Neural crest cell (in vitro differentiated cells): ENCODE results near the gene RNF39. TPM values are rescaled to one million over a fixed set of nuclear protein-coding genes. Genes with fewer than 3 reads are reported as not detected.

ENCODE experiments used
- DNase-seq: peaks from one replicate; pipeline ENCODE4 v3.0.0; 2021; ENCODE audit warnings: low read depth, mixed read lengths, low spot score
- H3K27ac Mint-ChIP-seq: one replicate; pipeline ENCODE4 v1.8.0; 2021; ENCODE audit warnings: mild to moderate bottlenecking, mixed read lengths; ENCODE audit not compliant: unreplicated experiment
- H3K27me3 Mint-ChIP-seq: 2 replicates; pipeline ENCODE4 v1.8.0; 2021; ENCODE audit warnings: low read depth, mild to moderate bottlenecking, mixed read lengths
- H3K36me3 Mint-ChIP-seq: 2 replicates; pipeline ENCODE4 v1.8.0; 2021; ENCODE audit warnings: low read depth, mild to moderate bottlenecking, mixed read lengths
- H3K4me1 Mint-ChIP-seq: 2 replicates; pipeline ENCODE4 v1.8.0; 2021; ENCODE audit warnings: mixed read lengths
- H3K4me3 Mint-ChIP-seq: one replicate; pipeline ENCODE4 v1.8.0; 2021; ENCODE audit warnings: mild to moderate bottlenecking, mixed read lengths
- H3K9me3 Mint-ChIP-seq: 2 replicates; pipeline ENCODE4 v1.8.0; 2021; ENCODE audit warnings: mixed read lengths
- total RNA-seq: library from RNA; stranded (reverse); gene quantifications from 2 replicates; pipeline ENCODE4 v1.2.1, GENCODE V29; 2021
- TF ChIP-seq, protein P1 (sequence below): fragments of 200-600 bp; sonication (generic); conservative IDR thresholded peaks from 2 replicates; pipeline ENCODE4 v1.5.0; 2021; ENCODE audit warnings: antibody characterized with exemption, mild to moderate bottlenecking

Gene RNF39
- total RNA-seq, 1 donor from 2014 or later, result not detected

DNA sequence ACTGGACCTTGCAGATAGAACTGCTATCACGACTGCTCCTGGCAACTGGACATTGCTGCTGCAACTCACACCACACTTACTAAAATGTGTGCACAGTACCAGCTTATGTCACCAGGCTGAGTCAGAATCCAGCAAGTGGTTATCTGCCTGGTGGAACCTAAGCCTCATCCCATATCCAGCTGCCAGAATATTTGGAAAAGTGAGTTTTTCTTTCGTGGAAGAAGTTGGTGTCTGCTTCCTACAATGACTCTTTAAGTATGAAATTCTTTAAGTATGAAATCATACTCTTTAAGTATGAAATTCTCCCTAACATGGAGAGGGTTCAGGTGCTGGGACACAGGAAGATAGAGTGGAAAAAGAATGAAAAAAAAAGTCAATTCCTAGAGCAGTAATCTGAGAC lies 30.9 kb downstream of the RNF39 start:
- Mint-ChIP-seq H3K36me3 (no peaks in the 10 kb centered on the region), H3K4me3 (no peak overlapping the region), H3K27me3 (no peaks in the 10 kb centered on the region), H3K27ac (no peak overlapping the region), H3K9me3 (no peaks in the 10 kb centered on the region), H3K4me1 (no peaks in the 10 kb centered on the region)
- DNase-seq, result no peak
- TF ChIP-seq, protein P1, sequence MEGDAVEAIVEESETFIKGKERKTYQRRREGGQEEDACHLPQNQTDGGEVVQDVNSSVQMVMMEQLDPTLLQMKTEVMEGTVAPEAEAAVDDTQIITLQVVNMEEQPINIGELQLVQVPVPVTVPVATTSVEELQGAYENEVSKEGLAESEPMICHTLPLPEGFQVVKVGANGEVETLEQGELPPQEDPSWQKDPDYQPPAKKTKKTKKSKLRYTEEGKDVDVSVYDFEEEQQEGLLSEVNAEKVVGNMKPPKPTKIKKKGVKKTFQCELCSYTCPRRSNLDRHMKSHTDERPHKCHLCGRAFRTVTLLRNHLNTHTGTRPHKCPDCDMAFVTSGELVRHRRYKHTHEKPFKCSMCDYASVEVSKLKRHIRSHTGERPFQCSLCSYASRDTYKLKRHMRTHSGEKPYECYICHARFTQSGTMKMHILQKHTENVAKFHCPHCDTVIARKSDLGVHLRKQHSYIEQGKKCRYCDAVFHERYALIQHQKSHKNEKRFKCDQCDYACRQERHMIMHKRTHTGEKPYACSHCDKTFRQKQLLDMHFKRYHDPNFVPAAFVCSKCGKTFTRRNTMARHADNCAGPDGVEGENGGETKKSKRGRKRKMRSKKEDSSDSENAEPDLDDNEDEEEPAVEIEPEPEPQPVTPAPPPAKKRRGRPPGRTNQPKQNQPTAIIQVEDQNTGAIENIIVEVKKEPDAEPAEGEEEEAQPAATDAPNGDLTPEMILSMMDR, result no peak

DNA sequence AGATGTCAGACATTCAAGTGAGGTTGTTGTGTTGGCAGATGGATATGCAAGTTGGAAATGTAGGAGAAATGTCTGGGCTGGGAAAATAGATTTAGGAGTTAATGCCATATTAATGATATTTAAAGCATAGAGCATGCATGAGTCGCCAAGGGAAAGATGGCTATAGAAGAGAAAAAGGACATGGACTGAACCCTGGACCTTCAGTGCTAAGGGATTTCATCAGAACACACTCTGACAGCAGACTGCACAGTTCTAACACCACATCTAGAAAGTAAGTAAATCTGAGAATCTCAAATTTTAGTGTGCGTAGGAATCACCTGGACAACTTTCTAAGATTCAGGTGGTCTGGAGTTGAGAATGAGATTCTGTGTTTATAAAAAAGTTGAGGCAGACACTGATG lies 31.8 kb downstream of the RNF39 start:
- Mint-ChIP-seq H3K4me3 (no peak overlapping the region), H3K9me3 (no peaks in the 10 kb centered on the region), H3K27me3 (no peaks in the 10 kb centered on the region), H3K4me1 (no peaks in the 10 kb centered on the region), H3K27ac (no peak overlapping the region), H3K36me3 (no peaks in the 10 kb centered on the region)
- no peak for DNase-seq
- TF ChIP-seq, protein P1, result no peak

DNA sequence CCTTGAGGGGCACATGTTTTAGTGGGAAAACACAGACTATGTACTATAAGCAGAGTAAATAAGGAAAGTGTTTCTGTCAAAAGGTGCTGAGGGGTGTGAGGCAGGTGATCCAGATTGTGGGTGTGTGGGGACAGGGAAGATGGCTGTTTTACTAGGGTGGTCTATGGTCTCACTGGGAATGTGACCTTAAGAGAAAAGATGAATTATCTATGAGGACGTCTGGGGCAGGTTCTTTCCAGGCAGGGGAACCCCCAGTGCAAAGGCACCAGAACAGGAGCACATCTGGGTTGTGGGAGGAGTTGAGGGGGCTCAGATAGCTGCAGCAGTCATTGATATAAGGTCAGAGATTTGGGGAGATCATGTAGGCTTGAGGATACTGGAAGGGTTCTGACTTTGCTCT lies 32.7 kb downstream of the RNF39 start:
- TF ChIP-seq, protein P1, result no peak
- no peaks in the 10 kb centered on the region for H3K9me3 Mint-ChIP-seq
- H3K36me3 Mint-ChIP-seq, result no peaks in the 10 kb centered on the region
- no peak overlapping the region for H3K4me3 Mint-ChIP-seq
- no peaks in the 10 kb centered on the region for H3K4me1 Mint-ChIP-seq
- no peaks in the 10 kb centered on the region for H3K27me3 Mint-ChIP-seq
- DNase-seq, result no peak
- no peak overlapping the region for H3K27ac Mint-ChIP-seq

DNA sequence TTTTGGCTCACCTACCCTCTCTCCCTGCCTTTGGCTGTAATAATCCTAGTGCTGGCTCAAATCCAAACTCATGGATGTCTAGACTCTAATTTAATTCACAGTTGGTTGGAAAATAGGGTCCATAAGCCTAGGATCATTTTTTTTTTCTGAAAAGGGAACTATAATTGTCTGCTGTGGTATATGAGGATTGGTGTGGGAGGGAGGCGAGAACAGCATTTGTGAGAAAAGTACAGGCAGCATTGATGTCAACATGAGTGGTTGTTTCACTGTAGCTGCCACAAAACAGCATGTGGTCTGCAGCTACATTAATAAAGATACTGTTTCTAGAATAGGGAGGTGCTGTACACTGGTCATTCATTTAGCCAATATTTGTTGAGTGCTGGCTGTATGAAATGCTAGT lies 33.1 kb downstream of the RNF39 start:
- H3K4me3 Mint-ChIP-seq, result no peak overlapping the region
- TF ChIP-seq, protein P1, result no peak
- H3K36me3 Mint-ChIP-seq, result no peaks in the 10 kb centered on the region
- no peaks in the 10 kb centered on the region for H3K4me1 Mint-ChIP-seq
- H3K27me3 Mint-ChIP-seq, result no peaks in the 10 kb centered on the region
- H3K27ac Mint-ChIP-seq, result no peak overlapping the region
- no peak for DNase-seq
- H3K9me3 Mint-ChIP-seq, result no peaks in the 10 kb centered on the region

DNA sequence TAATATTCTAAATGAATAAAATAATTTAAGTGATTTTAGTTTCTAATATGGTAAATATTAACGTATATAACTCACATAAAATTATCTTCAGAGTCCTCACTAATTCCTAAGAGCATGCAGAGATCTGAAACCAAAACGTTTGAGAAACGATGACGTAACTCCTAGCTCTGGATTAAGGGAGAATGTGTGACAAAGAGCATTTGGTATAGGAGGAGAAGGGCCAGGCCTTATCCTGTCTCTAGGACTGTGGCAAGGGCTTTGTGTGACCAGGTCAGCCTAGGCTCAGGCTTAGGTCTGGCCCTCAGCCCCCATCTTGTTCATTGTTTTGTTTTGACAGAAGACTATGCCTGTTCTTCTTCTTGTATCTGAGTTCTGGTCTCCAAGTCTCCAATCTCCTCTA lies 33.7 kb downstream of the RNF39 start:
- Mint-ChIP-seq H3K27me3 (no peaks in the 10 kb centered on the region), H3K4me3 (no peak overlapping the region), H3K4me1 (no peaks in the 10 kb centered on the region), H3K27ac (no peak overlapping the region), H3K36me3 (no peaks in the 10 kb centered on the region), H3K9me3 (no peaks in the 10 kb centered on the region)
- DNase-seq, result no peak
- TF ChIP-seq, protein P1, result no peak

DNA sequence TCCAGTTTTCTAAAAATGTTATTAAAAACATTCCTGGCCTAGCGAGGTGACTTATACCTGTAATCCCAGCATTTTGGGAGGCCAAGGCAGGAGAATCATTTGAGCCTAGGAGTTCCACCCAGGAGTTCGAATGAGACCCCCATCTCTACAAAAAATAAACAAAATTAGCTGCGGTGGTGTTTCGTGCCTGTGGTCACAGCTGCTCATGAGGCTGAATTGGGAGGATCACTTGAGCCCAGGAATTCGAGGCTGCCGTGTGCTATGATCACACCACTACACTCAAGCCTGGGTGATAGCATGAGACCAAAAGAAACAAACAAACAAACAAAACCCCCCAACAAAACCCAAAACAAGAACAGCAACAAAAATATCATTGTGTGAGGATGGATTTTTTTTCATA lies 34.3 kb downstream of the RNF39 start:
- H3K36me3 Mint-ChIP-seq, result no peaks in the 10 kb centered on the region
- H3K4me3 Mint-ChIP-seq, result no peak overlapping the region
- TF ChIP-seq, protein P1, result no peak
- H3K27me3 Mint-ChIP-seq, result no peaks in the 10 kb centered on the region
- H3K27ac Mint-ChIP-seq, result no peak overlapping the region
- no peaks in the 10 kb centered on the region for H3K4me1 Mint-ChIP-seq
- no peak for DNase-seq
- H3K9me3 Mint-ChIP-seq, result no peaks in the 10 kb centered on the region
